Measurements from ENCODE around the gene EXTL2.

DNA sequence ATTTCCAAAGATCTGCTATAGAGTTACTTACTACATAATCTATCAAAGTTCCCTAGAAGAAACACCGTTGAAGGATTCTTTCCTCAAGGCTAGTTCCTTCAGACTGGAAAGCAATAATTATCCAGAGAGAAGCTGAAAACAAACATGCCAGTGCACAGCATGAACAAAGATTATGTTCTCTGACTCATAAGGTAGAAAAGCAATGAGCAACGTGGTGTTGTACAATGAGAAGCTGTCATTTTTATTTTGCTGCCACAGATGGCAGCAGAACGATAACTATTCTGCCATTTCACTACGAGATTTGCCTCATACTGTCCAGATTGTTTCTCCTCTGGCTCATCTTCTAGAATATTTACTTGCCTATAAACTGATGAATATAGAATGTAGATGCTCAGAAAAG, 10.7 kb downstream of the EXTL2 start:
- TF ChIP-seq EZH2 (IDR thresholded peaks at IDR 0.05; ENCODE audit: insufficient read depth, poor library complexity, severe bottlenecking) (no peak), EZH2phosphoT487 (IDR thresholded peaks at IDR 0.05; ENCODE audit: insufficient read depth, low read depth) (no peak)
